ENCODE measurements around the gene ZFP62.

The ZFP62 gene

DNA sequence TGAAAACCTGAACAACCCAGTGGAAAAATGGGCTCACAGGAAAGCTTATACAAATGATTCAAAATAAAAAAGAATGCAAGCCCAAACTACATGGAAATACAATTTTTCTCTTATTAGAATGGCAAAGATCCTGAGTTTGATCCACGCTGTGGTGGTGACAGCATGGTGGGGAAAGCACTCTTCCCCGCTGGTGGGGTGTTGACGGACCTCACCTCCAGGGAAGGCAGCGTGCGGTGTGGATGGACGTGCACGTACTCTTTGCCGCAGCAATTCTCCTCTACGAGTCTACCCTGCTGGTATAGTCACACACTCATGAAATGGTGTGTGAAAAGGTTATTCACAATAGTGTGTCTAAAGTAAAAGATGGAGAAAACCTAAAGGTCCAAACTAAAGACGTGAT lies 5.9 kb upstream of the ZFP62 start:
- DNase-seq: no peak

DNA sequence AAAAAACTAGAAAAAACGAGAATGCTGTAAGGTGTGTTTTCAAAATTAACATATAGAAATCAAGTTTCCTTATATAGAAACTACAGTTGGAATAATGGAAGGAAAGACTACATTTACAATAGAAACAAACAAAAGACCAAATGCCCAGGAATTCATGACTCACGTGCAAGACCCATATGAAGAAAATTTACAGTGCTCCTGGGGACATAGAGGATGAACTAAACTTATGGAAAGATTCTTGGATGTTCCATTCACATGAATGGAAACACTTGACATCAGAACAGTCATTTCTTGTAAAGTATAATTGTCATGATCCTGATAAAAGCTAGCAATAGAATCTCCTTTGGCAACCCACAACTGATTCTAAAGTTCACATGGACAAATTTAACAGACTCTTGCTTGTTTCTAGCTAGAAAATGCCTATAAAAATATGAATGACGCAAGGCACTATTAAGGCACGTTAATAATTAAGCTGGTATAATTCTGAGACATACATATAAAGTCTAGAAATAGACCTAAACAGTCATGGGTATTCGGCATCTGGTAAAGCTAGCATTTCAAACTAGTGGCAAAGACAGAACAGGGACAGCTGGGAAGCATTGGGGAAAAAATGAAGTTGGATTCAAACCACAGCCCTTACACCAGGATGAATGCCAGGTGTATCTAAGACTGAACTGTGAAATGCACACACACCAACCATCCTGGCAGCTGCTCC lies 5.1 kb upstream of the ZFP62 start:
- DNase-seq: no peak

DNA sequence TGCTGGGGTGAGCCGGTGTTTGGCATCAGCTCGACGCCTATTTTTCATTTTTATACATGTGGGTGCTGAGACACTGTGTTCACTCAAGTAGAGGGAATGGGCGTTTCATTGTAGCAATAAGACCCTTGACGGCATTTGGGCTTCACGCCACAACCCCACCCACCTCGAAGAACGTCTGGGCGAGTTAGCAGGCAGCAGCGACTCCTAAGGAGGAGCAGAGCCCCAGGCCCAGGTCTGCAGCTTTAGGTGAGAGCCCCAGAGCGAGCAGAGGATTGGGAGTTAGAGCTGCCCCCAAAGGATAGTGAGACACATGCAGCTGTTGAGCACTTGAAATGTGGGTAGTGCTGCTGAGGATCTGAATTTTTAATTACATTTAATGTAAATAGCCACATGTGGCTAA lies 1.6 kb upstream of the ZFP62 start:
- DNase-seq: no peak

DNA sequence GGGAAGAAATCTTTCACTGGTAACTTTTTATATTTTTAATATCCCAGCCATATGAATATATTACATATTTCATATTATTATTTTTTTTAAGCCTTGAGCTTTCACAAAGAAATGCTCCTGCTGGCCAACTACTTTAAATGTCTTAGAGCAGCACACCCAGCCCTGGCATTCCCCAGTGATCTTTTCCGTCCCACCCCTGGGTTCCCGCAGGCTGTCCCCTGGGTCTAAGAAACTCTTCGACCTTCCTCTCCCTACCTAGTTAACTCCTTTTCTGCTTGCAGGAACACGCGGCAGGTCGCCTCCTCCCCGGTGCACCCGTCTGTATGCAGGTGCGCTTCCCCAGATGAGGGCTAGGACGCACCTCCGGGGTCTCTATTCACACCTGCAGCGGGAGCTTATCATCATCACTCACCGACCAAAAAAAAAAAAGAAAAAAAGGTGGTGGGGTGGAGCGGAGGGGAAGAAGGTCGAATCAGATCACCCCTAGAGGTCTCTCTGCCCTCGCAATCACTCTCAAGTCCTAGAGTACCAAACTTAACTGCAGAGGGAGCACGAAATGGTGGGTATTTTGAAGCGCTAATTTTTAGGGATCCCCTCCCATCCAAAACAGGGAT lies 696 bp downstream of the ZFP62 start:
- no peak for DNase-seq

DNA sequence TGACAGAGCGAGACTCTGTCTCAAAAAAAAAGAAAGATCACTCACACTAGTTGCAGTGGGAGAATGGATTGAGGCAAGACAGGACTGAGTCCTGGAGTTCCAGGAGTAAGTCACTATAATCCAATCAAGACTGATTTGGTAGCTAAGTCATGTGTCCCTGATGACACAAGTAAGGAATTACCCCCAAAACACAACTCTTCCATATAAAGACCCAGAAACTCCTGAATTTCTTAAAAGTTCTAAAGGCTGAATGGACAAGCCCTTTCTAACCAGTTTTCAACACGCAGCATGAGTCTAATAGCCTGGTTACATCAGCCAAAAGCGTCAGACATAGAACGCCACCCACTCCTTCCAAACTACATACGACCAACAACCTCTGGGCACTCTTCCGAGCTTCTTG lies 2.5 kb downstream of the ZFP62 start:
- DNase-seq: no peak

DNA sequence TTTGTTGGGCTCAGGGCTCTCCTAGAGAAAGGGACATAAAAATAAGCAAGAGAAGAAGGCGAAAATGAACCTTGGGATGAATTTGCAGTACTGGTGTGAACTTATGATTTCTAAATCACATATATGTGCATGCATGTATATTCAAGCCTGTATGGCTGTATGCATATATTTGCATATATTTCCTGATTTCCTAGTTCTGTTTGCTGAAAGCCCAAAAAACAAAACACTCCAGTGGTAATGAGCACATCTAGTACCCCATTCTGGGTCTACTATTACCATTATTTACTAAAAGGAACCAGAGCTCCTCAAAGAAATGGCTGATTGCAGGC lies 7.3 kb downstream of the ZFP62 start:
- no peak for DNase-seq

DNA sequence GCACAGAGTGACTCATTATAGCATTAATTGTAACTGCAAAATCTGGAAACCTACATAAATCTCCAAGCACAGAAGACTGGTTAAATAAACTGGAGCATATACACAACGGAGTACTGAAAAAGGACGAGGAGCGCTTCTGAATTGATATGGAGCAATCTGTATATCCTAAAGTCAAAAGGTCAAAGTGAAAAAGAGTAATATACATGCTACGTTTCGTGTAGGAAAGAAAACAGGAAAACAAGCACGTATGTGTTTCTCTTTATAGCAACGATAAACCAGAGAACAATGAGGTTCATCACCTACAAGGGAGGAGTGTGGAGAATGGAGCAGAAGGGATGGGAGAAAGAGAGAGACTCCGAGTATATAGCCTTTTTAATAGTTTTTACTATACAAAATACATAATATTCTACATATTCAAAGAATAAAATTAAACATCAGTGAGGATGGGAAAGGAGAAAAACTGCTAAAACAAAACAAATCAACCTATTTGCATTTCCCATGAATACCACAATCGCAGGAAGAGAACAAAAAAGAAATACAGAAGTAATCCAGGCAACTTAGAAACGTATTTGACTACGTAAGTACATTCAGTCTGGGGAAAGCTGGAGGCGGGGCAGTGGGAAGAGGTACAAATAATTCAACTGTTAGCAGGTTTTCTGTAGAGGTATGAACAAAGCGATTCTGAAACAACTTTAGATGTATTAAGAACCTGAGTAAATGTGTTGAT lies 7.8 kb downstream of the ZFP62 start:
- DNase-seq: no peak

DNA sequence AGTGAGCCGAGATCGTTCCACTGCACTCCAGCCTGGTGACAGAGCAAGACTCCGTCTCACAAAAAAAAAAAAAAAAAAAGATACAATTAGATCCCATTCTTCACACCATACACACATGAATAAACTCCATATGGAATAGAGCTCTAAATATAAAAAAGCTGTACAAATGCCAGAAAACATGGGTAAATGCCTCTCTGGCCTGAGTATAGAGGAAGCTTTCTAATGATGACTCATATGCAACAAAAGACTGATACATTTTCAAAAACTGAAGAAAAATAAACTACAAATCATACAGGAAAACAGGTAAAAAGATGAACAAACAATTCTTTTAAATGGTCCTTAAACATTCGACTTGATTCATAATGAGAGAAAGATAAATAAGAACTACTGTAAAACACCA lies 8.6 kb downstream of the ZFP62 start:
- DNase-seq: no peak

DNA sequence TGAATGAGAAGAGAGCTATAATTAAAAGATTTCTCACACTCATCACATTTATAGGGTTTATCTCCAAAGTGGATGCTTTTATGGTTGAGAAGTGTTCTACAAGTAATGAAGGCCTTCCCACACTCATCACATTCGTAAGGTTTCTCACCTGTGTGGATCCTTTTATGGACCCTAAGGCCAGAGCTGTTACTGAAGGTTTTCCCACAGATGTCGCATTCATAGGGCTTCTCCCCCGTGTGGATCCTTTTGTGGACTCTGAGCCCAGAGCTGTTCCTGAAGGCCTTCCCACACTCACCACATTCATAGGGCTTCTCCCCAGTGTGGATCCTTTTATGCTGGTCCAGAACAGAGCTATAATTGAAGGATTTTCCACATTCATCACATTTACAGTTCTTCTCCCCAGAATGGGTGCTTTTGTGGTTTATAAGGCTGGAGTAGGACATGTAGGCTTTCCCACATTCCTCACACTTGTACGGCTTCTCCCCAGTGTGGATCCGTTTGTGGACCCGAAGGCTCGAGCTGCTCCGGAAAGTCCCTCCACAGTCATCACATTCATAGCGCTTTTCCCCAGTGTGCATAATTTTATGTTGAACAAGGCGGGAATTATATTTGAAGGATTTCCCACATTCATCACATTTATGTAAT lies 10.5 kb downstream of the ZFP62 start:
- no peak for DNase-seq

DNA sequence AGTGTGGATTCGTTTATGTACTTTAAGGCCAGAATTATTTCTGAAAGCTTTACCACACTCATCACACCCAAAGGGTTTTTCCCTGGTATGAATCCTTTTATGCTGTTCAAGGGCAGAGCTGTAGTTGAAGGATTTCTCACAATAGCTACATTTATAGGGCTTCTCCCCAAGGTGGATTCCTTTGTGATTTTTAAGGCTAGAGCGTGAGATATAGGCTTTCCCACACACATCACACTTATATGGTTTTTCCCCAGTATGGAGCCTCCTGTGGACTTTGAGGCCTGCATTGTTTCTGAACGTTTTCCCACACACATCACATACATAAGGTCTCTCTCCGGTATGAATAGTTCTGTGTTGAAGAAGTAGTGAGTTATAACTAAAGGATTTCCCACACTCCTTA lies 11.2 kb downstream of the ZFP62 start:
- no peak for DNase-seq

DNA sequence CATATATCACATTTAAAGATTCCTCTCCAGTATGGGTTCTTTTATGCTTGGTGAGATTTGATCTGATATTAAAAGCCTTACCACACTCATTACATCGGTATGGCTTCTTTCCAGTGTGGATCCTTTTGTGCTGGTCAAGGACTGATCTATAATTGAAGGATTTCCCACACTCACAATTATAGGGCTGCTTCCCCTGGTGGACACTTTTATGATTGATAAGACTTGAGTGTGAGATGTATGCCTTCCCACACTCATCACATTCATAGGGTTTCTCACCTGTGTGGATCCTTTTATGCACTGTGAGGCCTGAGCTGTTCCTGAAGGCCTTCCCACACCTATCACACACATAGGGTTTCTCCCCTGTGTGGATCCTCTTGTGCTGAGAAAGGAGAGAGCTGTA lies 12.2 kb downstream of the ZFP62 start:
- no peak for DNase-seq

DNA sequence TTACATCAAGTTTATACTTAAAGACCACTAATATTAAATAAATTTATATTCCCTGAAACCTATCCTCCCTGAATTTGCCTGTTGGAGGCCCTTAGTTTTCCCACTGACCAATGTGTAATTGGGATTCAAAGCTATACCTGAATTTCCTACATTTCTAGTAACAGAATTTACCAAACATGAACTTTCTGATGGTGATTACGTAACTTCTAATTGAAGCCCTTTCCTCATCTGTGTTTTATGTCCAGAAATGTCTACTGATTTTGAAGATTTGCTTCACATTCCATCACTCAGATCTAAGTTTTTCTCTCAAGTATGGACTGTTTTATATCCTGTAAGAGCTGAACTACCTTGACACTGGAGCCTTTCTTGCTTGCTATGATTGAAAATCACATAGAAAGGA lies 12.8 kb downstream of the ZFP62 start:
- DNase-seq: no peak

DNA sequence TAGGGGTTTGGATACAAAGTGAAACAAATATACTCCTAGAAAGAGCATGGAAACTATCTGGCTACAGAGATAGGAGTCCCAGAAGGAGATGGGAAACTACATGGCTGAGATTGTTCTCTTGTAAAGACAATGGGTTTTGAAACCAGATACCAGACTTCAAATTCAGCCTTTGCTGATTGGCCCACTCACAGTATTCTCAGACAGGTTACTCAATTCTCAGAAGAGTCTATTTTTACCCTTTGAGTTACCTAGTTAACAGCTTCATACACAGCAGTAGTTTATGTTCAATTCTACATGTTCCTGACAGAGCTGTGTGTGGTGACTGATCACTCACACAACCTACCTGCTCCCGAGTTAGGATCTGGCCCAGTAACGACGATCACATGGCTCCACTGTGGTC lies 14.1 kb downstream of the ZFP62 start:
- DNase-seq: no peak

DNA sequence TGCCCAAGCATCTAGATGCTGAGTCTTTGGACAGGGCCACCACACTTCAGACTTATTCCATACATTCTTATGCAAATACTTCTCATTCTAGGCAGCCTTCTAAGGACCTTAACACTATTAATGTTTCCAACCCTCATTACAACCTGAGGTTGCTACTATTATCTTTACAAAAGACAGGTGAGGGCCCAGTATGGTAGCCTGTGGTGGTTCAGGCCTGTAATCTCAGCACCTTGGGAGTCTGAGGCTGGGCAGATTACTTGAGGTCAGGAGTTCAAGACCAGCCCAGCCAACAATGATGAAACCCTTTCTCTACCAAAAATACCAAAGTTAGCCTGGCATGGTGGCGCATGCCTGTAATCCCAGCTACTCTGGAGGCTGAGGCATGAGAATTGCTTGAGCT lies 16.2 kb downstream of the ZFP62 start:
- no peak for DNase-seq

DNA sequence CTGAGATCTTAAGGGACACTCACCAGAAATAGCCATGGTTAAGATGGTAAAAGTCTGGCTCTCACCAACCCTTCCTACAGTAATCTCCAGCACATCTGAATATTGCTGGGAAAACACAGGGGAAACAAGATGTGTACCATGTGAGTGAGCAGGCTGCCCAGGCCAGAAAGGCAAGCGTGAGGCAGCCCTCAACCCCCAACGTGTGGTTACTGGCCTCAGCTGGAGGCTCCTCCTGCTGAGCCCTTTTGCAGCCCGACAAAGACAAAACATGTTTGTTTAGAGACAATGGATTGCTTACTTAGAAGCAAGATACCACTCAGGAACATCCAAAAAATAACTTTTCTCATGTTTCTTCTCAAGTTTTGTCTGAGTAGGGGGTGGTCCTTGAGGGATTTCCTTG lies 16.6 kb downstream of the ZFP62 start:
- DNase-seq: no peak

DNA sequence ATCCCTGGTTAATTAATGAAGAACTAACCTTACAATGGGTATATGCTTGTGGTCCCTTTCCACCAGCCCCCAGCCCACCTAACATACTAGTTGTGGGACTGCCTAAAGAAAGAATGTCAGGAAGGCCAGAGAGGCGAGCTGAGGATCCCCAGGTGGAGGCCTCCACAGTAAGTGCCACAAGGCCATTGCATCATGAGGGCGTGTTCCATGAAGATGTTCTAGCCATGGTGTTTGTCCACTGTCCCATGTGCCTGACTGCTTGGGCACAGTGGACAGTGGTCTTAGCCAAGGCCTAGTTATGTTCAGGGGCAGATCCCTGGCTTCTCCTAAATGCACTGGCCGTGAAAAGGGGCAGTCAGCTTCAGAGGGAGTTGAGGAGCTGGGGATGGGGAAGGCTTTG lies 21.1 kb downstream of the ZFP62 start:
- no peak for DNase-seq

DNA sequence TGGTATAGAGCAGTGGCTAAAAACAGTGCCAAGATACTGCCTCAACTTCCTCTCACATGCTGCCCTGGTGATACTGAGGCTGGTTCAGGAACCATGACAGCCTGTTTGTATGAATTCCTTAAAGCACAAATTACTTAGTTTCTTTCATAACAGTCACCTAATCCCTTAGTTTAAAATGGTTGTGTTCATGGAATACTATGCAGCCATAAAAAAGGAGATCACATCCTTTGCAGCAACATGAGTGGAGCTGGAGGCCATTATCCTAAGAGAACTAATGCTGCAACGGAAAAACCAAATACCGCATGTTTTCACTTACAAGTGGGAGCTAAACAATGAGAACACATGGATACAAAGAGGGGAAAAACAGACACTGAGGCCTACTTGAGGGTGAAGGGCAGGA lies 21.8 kb downstream of the ZFP62 start:
- no peak for DNase-seq

DNA sequence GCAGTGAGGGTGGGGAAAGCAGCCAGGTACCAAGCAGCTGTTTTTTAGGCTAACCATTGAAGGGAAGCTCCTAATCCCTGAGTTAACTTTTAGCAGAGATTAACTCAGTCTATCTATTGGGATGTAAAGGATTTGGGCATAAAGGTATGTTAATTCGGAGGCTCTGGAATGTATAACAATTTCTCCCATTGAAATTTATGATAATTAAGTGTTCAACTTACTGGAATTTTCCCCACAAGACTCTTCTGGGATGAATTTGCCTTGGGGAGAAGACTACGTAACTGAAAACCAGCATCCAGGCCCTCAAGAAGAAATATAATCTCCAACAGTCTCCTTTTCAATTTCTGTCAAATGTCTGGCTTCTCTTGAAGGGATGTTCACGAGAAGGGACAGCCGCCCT lies 23.6 kb downstream of the ZFP62 start:
- no peak for DNase-seq

DNA sequence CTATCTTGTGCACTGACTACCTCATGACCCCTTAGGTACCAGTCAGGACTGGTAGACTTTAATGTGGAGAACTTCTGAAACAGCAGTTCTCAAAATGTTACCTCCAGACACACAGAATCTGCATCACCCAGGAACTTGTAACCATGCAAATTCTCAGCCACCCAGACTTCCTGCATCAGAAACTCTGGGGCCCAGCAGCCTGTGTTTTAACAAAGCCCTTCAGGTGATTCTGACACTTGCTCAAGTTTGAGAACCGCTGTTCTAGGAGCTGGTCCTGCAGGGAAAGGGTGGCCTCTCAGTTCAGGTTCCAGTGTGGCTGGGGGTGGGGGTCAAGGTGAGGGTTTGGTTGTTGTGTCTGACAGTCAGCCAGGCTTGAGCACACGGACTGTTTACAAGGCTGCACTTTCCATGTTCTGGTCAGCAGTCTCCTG lies 28.4 kb downstream of the ZFP62 start:
- peak; percentile 55 for DNase-seq

DNA sequence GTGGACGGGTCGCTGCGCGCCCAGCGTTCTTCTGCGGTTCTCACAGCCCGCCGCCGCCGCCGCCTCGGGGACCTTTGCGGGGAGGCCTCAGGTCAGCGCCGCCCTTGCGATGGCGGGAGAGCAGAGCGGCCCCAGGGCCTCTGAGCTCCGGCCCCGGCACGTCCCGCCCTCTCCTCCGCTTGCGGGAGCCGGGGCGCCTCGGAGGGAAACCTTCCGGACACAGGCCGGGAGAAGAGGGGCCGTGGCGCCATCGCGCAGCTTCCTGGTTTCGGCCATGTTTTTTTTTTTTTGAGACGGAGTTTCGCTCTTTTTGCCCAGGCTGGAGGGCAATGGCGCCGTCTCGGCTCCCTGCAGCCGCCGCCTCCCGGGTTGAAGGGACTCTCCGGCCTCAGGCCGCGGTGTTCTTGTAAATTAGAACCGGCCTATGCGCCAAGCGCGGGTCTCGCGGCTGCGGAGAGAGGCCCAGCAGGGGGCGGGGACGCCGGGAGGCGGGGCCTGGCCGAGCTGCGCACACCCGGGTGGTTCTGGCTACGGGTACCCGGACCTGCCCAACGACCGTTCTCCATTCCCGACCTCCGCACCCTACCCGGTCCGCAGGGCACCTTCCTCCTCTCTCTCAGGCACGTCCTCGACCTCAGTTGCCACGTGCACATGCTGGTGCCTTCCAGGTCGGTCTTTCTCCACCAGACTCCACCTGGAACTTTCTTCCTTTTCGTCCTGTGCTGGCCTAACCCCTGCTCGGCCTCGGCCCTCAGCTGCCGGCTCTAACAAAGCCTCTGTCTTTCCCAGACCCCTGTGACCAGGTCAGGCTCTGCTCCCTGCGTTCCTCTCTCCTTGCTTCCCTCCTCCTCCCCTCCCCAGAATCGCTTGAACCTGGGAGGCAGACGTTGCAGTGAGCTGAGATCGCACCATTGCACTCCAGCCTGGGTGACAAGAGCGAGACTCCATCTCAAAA lies 29.7 kb downstream of the ZFP62 start:
- peak; percentile 87 for DNase-seq

DNA sequence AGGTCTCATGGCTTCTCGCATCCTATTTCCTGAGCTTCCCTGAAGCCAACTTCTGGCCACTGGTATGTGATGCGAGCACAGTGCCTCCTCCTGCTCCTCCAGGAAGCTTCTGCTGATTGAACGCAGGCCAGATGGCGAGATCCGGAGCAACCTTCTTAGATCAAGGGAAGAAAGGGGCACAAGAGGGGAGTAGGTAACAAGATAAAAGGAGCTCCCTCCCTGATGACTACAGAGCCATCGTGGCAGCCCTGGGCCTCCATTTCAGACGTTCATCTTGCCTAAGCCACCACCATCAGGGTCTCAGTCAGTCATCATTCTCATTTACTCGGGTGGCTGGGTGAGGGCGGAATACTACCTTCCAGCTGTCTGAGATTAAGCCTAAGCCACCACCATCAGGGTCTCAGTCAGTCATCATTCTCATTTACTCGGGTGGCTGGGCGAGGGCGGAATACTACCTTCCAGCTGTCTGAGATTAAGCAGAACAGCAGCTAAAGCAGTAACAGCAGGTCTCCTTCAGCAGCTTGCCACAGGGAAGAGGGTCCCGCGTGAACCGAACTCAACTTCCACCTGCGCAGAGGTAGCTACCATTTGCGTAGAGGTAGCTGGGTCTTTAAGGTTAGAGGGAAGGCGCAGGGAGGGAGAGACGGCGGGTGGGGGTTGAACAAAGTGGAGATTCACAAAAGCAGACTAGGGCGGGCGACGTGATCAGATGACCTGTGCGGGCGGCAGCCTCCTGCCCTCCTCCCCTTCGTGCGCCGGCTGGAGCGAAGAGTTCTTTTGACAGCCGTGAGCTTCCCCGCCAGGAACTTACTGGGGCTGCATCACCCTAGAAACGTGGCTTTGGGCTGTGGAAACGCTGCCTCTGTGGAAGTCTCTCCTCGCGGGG lies 30.6 kb downstream of the ZFP62 start:
- DNase-seq: peak; percentile 75

DNA sequence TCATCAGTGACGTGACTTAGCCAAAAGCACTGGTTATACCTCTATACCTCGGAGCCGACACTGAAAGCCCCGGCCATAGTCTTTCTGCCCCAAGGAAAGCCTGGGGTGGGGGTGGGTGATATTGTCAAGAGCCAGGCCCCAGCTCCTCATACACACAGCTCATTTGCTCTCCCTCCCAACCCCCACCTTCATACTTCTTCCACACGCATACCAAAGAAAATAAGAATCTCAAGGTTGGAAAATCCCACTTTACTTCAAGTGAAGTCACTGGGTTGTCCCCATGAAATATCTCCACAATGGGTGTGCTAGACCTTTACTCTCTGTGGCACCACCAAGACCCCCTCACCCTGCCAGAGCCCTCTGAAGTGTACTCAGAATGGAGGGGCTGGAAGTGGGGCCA lies 31.4 kb downstream of the ZFP62 start:
- DNase-seq: no peak

Measured in stimulated activated CD4-positive, alpha-beta T cell treated with anti-CD3 and anti-CD28 coated beads, Interleukin-15, amount 100 ng/mL, for 24 hours (primary cell).